ENCODE measurements around the gene ALDH1A3.

ALDH1A3 gene

GRCh38 chr15:100881573-100882336 is 2.1 kb downstream of the ALDH1A3 start:
- Histone ChIP-seq H3K27me3 (ENCODE audit: control insufficient read depth in 2 of 2, insufficient read depth in 2 of 2, low read length in 2 of 2) (peaks cover 35% of the 10 kb centered on the region in 2 donors), H3K9me3 (ENCODE audit: control insufficient read depth in 2 of 2, low read length in 2 of 2) (no peaks in the 10 kb centered on the region), H3K27ac (ENCODE audit: low read depth in 2 of 2, low read length in 2 of 2) (no peak overlapping the region), H3K36me3 (ENCODE audit: control insufficient read depth in 2 of 2, insufficient read depth in 2 of 2, low read length in 2 of 2) (no peaks in the 10 kb centered on the region), H3K9ac (ENCODE audit: low read depth in 1 of 2, low read length in 2 of 2) (no peak overlapping the region), H3K4me1 (ENCODE audit: control insufficient read depth in 2 of 2, insufficient read depth in 2 of 2, low read length in 2 of 2) (peaks cover 0 to 3% of the 10 kb centered on the region in 2 donors), H3K4me3 (ENCODE audit: low read length in 2 of 2) (no peak overlapping the region)

- H3K27me3 ChIP-seq (ENCODE audit: control insufficient read depth in 2 of 2, insufficient read depth in 2 of 2, low read length in 2 of 2): peaks cover 28 to 34% of the 10 kb centered on the region in 2 donors
- H3K4me1 ChIP-seq (ENCODE audit: control insufficient read depth in 2 of 2, insufficient read depth in 2 of 2, low read length in 2 of 2): peaks cover 0 to 2% of the 10 kb centered on the region in 2 donors
- H3K27ac ChIP-seq (ENCODE audit: low read depth in 2 of 2, low read length in 2 of 2): no peak overlapping the region
Observed at GRCh38 chr15:100885116-100885515, 5.5 kb downstream of the ALDH1A3 start.

DNA sequence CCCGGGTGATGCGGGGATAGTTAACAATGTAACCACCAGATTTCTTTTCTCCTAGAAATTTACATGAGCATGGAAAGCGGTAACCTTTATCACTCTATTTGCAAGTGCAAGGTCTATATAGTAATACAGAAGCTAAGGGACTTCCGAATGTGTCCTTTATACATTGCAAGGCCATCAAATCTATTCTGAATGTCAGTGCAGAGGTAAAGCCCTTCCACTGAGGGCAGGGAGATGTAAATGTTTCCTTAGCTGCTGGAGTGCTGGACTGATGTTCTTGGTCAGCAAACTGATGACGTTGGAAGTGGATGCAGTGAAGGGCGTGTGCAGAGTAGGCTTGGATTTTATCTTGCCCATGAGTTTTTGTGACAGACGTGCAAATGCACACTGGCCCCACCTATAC is 6.2 kb downstream of the ALDH1A3 start:
- Histone ChIP-seq H3K9me3 (ENCODE audit: control insufficient read depth in 2 of 2, low read length in 2 of 2) (no peaks in the 10 kb centered on the region), H3K4me3 (ENCODE audit: low read length in 2 of 2) (no peak overlapping the region), H3K36me3 (ENCODE audit: control insufficient read depth in 2 of 2, insufficient read depth in 2 of 2, low read length in 2 of 2) (no peaks in the 10 kb centered on the region), H3K4me1 (ENCODE audit: control insufficient read depth in 2 of 2, insufficient read depth in 2 of 2, low read length in 2 of 2) (no peaks in the 10 kb centered on the region), H3K27me3 (ENCODE audit: control insufficient read depth in 2 of 2, insufficient read depth in 2 of 2, low read length in 2 of 2) (peaks cover 21 to 31% of the 10 kb centered on the region in 2 donors), H3K27ac (ENCODE audit: low read depth in 2 of 2, low read length in 2 of 2) (no peak overlapping the region), H3K9ac (ENCODE audit: low read depth in 1 of 2, low read length in 2 of 2) (no peak overlapping the region)

More at GRCh38 chr15:100885116-100885515, 5.5 kb downstream of the ALDH1A3 start:
- no peak overlapping the region for H3K4me3 ChIP-seq (ENCODE audit: low read length in 2 of 2)
- H3K36me3 ChIP-seq (ENCODE audit: control insufficient read depth in 2 of 2, insufficient read depth in 2 of 2, low read length in 2 of 2): no peaks in the 10 kb centered on the region
- H3K9ac ChIP-seq (ENCODE audit: low read depth in 1 of 2, low read length in 2 of 2): no peak overlapping the region
- no peaks in the 10 kb centered on the region for H3K9me3 ChIP-seq (ENCODE audit: control insufficient read depth in 2 of 2, low read length in 2 of 2)

DNA sequence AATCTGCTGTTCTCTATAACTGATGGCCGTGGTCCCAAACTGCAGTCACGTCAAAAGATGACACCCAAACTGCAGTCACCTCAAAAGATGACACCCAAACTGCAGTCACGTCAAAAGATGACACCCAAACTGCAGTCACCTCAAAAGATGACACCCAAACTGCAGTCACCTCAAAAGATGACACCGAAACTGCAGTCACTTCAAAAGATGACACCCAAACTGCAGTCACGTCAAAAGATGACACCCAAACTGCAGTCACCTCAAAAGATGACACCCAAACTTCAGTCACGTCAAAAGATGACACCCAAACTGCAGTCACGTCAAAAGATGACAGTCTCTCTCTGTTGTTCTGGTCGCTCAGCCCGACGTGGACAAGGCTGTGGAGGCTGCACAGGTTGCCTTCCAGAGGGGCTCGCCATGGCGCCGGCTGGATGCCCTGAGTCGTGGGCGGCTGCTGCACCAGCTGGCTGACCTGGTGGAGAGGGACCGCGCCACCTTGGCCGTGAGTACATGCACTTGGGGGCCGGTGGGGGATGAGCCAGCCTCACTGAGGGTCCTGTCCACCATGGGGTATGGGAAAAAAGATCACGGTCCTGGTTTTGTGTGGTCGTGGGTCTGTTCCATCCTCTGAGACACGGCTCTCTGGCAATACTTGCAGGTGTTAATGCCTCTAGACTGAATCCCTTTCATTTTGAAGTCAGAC is 7.7 kb downstream of the ALDH1A3 start:
- peaks cover 14 to 29% of the 10 kb centered on the region in 2 donors for H3K27me3 ChIP-seq (ENCODE audit: control insufficient read depth in 2 of 2, insufficient read depth in 2 of 2, low read length in 2 of 2)
- H3K9ac ChIP-seq (ENCODE audit: low read depth in 1 of 2, low read length in 2 of 2): no peak overlapping the region
- H3K36me3 ChIP-seq (ENCODE audit: control insufficient read depth in 2 of 2, insufficient read depth in 2 of 2, low read length in 2 of 2): no peaks in the 10 kb centered on the region
- H3K27ac ChIP-seq (ENCODE audit: low read depth in 2 of 2, low read length in 2 of 2): no peak overlapping the region
- no peaks in the 10 kb centered on the region for H3K9me3 ChIP-seq (ENCODE audit: control insufficient read depth in 2 of 2, low read length in 2 of 2)
- no peaks in the 10 kb centered on the region for H3K4me1 ChIP-seq (ENCODE audit: control insufficient read depth in 2 of 2, insufficient read depth in 2 of 2, low read length in 2 of 2)
- no peak overlapping the region for H3K4me3 ChIP-seq (ENCODE audit: low read length in 2 of 2)

DNA sequence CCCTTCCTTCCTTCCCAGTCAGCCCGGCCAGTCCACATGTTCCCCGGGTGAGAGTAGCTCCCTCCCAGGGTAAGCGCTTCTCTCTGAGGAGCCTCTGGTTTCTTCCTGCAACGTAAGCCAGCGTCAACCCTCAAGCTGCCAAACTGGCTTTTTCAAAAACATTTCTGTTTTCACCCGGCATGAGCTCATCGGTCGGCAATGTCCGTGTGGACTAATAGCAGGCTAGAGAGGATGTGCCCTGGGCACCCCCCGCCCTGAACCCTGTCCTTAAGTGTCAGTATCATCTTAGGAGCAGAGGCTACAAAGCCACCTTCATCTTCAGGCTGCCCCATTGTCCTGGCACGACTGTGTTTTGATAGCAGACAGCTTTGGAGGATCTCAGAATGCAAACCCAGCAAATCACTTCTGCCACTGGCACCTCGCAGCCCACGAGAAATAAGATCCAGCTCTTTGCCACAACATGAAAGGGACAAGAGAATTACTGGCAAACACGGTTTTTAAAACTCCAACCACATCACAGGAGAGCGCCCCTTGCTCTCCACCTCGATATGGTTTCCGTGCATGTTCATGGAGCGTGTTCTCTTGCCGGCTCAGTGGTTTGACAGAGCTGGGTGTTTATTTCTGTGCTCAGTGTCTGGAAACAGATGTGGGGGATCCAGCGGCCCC is 9.9 kb downstream of the ALDH1A3 start:
- Histone ChIP-seq H3K27ac (ENCODE audit: low read depth in 2 of 2, low read length in 2 of 2) (no peak overlapping the region), H3K4me1 (ENCODE audit: control insufficient read depth in 2 of 2, insufficient read depth in 2 of 2, low read length in 2 of 2) (no peaks in the 10 kb centered on the region), H3K9me3 (ENCODE audit: control insufficient read depth in 2 of 2, low read length in 2 of 2) (no peaks in the 10 kb centered on the region), H3K4me3 (ENCODE audit: low read length in 2 of 2) (no peak overlapping the region), H3K36me3 (ENCODE audit: control insufficient read depth in 2 of 2, insufficient read depth in 2 of 2, low read length in 2 of 2) (no peaks in the 10 kb centered on the region), H3K9ac (ENCODE audit: low read depth in 1 of 2, low read length in 2 of 2) (no peak overlapping the region), H3K27me3 (ENCODE audit: control insufficient read depth in 2 of 2, insufficient read depth in 2 of 2, low read length in 2 of 2) (peaks cover 14 to 22% of the 10 kb centered on the region in 2 donors)

- no peak overlapping the region for H3K4me3 ChIP-seq (ENCODE audit: low read length in 2 of 2)
- H3K9me3 ChIP-seq (ENCODE audit: control insufficient read depth in 2 of 2, low read length in 2 of 2): no peaks in the 10 kb centered on the region
- peaks cover 14 to 22% of the 10 kb centered on the region in 2 donors for H3K27me3 ChIP-seq (ENCODE audit: control insufficient read depth in 2 of 2, insufficient read depth in 2 of 2, low read length in 2 of 2)
- H3K4me1 ChIP-seq (ENCODE audit: control insufficient read depth in 2 of 2, insufficient read depth in 2 of 2, low read length in 2 of 2): no peaks in the 10 kb centered on the region
- H3K9ac ChIP-seq (ENCODE audit: low read depth in 1 of 2, low read length in 2 of 2): no peak overlapping the region
- no peaks in the 10 kb centered on the region for H3K36me3 ChIP-seq (ENCODE audit: control insufficient read depth in 2 of 2, insufficient read depth in 2 of 2, low read length in 2 of 2)
- H3K27ac ChIP-seq (ENCODE audit: low read depth in 2 of 2, low read length in 2 of 2): no peak overlapping the region
Observed at GRCh38 chr15:100890051-100890720, 10.6 kb downstream of the ALDH1A3 start.

GRCh38 chr15:100890850-100891249 is 11.2 kb downstream of the ALDH1A3 start:
- no peak overlapping the region for H3K4me3 ChIP-seq (ENCODE audit: low read length in 2 of 2)
- H3K9me3 ChIP-seq (ENCODE audit: control insufficient read depth in 2 of 2, low read length in 2 of 2): no peaks in the 10 kb centered on the region
- no peak overlapping the region for H3K27ac ChIP-seq (ENCODE audit: low read depth in 2 of 2, low read length in 2 of 2)
- no peaks in the 10 kb centered on the region for H3K36me3 ChIP-seq (ENCODE audit: control insufficient read depth in 2 of 2, insufficient read depth in 2 of 2, low read length in 2 of 2)
- H3K27me3 ChIP-seq (ENCODE audit: control insufficient read depth in 2 of 2, insufficient read depth in 2 of 2, low read length in 2 of 2): peaks cover 13 to 22% of the 10 kb centered on the region in 2 donors
- H3K9ac ChIP-seq (ENCODE audit: low read depth in 1 of 2, low read length in 2 of 2): no peak overlapping the region
- no peaks in the 10 kb centered on the region for H3K4me1 ChIP-seq (ENCODE audit: control insufficient read depth in 2 of 2, insufficient read depth in 2 of 2, low read length in 2 of 2)

DNA sequence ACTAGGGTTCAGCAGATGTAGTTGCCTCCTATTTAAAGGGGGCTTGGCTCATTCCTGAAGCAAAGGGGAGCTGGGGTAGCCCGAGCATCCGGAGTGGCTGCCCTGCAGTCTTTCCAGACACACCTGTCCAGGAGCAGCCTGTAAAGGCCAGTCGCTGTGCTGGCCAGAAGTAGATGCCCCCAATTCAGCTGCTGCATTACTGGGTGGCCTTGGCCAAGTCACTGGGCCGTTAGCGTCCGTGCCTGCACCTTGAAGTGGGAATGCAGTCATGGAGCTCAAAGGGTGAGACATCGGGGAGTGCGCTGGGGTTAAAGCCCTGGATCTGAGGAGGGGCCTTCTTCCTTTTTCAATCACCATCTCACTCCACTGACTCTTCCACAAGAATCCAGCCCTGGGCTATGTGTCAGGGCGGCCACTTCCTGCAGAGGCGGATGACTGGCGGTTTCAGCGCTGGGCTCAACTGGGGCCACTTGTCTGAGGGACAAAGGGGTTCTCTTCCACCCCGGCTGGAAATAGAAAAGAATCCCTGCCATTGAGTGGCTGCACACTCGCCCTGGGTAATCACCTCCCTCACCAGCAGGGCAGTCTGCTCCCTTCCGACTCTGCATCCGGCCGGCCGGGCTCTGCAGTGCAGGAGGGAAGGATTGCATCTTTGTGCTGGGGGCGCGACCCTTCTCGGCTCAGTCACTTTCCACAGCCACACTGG is 11.8 kb downstream of the ALDH1A3 start:
- Histone ChIP-seq H3K9me3 (ENCODE audit: control insufficient read depth in 2 of 2, low read length in 2 of 2) (no peaks in the 10 kb centered on the region), H3K4me3 (ENCODE audit: low read length in 2 of 2) (no peak overlapping the region), H3K27me3 (ENCODE audit: control insufficient read depth in 2 of 2, insufficient read depth in 2 of 2, low read length in 2 of 2) (peaks cover 9 to 22% of the 10 kb centered on the region in 2 donors), H3K27ac (ENCODE audit: low read depth in 2 of 2, low read length in 2 of 2) (no peak overlapping the region), H3K36me3 (ENCODE audit: control insufficient read depth in 2 of 2, insufficient read depth in 2 of 2, low read length in 2 of 2) (no peaks in the 10 kb centered on the region), H3K4me1 (ENCODE audit: control insufficient read depth in 2 of 2, insufficient read depth in 2 of 2, low read length in 2 of 2) (no peaks in the 10 kb centered on the region), H3K9ac (ENCODE audit: low read depth in 1 of 2, low read length in 2 of 2) (no peak overlapping the region)

DNA sequence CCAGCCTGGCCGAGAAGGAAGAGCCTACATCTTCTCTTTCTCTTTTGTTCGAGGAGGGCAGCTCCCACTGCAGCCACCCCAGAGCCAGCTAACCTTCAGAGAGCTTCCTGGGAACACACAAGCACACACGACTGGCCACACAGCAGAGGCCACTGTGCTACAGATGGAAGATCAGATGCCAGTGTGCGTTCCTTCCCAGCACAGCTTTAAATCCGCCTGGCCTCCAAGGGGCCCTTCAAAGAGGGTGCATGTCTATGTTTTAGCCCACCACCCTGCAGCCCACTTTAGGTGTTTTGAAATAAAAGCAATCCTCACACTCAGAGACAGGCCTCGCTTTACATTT is 12.4 kb downstream of the ALDH1A3 start:
- H3K9me3 ChIP-seq (ENCODE audit: control insufficient read depth in 2 of 2, low read length in 2 of 2): no peaks in the 10 kb centered on the region
- peaks cover 9 to 22% of the 10 kb centered on the region in 2 donors for H3K27me3 ChIP-seq (ENCODE audit: control insufficient read depth in 2 of 2, insufficient read depth in 2 of 2, low read length in 2 of 2)
- H3K9ac ChIP-seq (ENCODE audit: low read depth in 1 of 2, low read length in 2 of 2): no peak overlapping the region
- H3K36me3 ChIP-seq (ENCODE audit: control insufficient read depth in 2 of 2, insufficient read depth in 2 of 2, low read length in 2 of 2): no peaks in the 10 kb centered on the region
- no peak overlapping the region for H3K4me3 ChIP-seq (ENCODE audit: low read length in 2 of 2)
- H3K27ac ChIP-seq (ENCODE audit: low read depth in 2 of 2, low read length in 2 of 2): no peak overlapping the region
- H3K4me1 ChIP-seq (ENCODE audit: control insufficient read depth in 2 of 2, insufficient read depth in 2 of 2, low read length in 2 of 2): peaks cover 0 to under 1% of the 10 kb centered on the region in 2 donors

Measured in mucosa of rectum (tissue), 2 donors.